ENCODE measurements around the gene DNMT3A.

GRCh38 chr2:25265001-25265400 lies 76.7 kb downstream of the DNMT3A start:
- TF ChIP-seq CTCF (IDR thresholded peaks at IDR 0.05 in 4 of 5, conservative IDR thresholded peaks at IDR 0.05 in 1 of 5): no peak
- no peak for TF ChIP-seq POLR2A (IDR thresholded peaks at IDR 0.05)
